Pancreas (tissue), 10 donors: ENCODE results near the gene FTO. TPM values are rescaled to one million over a fixed set of nuclear protein-coding genes. Genes with fewer than 3 reads are reported as not detected.

Experiments used
- ATAC-seq, 4 donors: fragments of 200-7000 bp; cut with Tn5 transposase; one replicate each; pipeline versions ENCODE4 v1.8.0 to v1.9.1; 2020; ENCODE audit warnings: mild to moderate bottlenecking in 4 of 4, moderate library complexity in 4 of 4
- DNase-seq, 6 donors: peaks; one replicate each; pipeline ENCODE4 v3.0.0-alpha.2; 2020
- FAIRE-seq: peaks from 2 replicates; lab custom pipeline; 2012; peaks lifted over from hg19 to GRCh38; lab: Jason Lieb, UNC
- H3K27ac ChIP-seq, 4 donors: fragments of 200-600 bp; sonication (generic); 1 replicate in 3 of 4; 2 replicates in 1 of 4; pipeline versions ENCODE4 v1.5.0 to v1.8.0; 2020
- H3K27me3 ChIP-seq, 4 donors: fragments of 200-600 bp; one replicate each; pipeline ENCODE4 v1.8.0; 2021
- H3K36me3 ChIP-seq, 3 donors: fragments of 200-600 bp; sonication (generic) in 1 of 3; one replicate each; pipeline versions ENCODE4 v1.5.0 to v1.8.0; 2020 to 2021
- H3K4me1 ChIP-seq, 3 donors: fragments of 200-600 bp; one replicate each; pipeline ENCODE4 v1.8.0; 2021
- H3K4me3 ChIP-seq, 4 donors: fragments of 200-600 bp; sonication (generic) in 2 of 4; one replicate each; pipeline versions ENCODE4 v1.5.0 to v1.8.0; 2020 to 2021
- H3K9me3 ChIP-seq, 4 donors: fragments of 200-600 bp; one replicate each; pipeline ENCODE4 v1.8.0; 2021
- WGBS, 2 donors: extraction: QIAGEN DNeasy Blood & Tissue Kit; methylation state at CpG; one replicate each; pipeline ENCODE4 v1.1.7; 2013; 5-methylcytosine and 5-hydroxymethylcytosine counted together
- intact Hi-C, 3 donors: fragments of 100-400 bp; cut with DNase I; formaldehyde crosslinking; loops; one replicate each; pipeline versions ENCODE4 v1.11.1 to v1.14.2; 2022
- polyA plus RNA-seq, 2 donors: library from polyadenylated mRNA; stranded (reverse); fragments of 200-250 nt; gene quantifications; one replicate each; pipeline ENCODE4 v1.2.3, GENCODE V29; 2013
- total RNA-seq, 6 donors: library from RNA; stranded (reverse); fragmentation: NEBNext Ultra II Directional in 4 of 6; extraction: Animal tissue kit (Norgen Biotek cat#: 25700) in 4 of 6; gene quantifications; one replicate each; pipeline versions ENCODE4 v1.2.1 to v1.2.4, GENCODE V29; 2021 to 2023
- TF ChIP-seq, protein P1 (sequence below), 4 donors: fragments of 200-600 bp; sonication (generic) in 3 of 4; IDR thresholded peaks; one replicate each; pipeline versions ENCODE4 v1.5.0 to v1.8.0; 2021; ENCODE audit warnings: antibody characterized with exemption in 4 of 4
- donor health status: healthy with polysubstance abuse.
- donor health status: DM: no; HTN: no; CAD: no; lungs with moderate emphysema.
- donor health status: DM: no; HTN: no; CAD: no.
- donor health status: control.
- donor health status: control.
- donor health status: Bipolar disorder and iron deficiency.
- donor health status: DM: yes; HTN: yes; CAD: no.
- donor health status: DM: no; HTN: no; CAD: no.
- donor health status: DM: no; HTN: no; CAD: no.
- donor health status: DM: yes; HTN: yes; CAD: no.

Gene FTO
- total and polyA plus RNA-seq, 8 donors: 7.6 to 45.0 (median 31.7) TPM

- TF ChIP-seq, protein P1, sequence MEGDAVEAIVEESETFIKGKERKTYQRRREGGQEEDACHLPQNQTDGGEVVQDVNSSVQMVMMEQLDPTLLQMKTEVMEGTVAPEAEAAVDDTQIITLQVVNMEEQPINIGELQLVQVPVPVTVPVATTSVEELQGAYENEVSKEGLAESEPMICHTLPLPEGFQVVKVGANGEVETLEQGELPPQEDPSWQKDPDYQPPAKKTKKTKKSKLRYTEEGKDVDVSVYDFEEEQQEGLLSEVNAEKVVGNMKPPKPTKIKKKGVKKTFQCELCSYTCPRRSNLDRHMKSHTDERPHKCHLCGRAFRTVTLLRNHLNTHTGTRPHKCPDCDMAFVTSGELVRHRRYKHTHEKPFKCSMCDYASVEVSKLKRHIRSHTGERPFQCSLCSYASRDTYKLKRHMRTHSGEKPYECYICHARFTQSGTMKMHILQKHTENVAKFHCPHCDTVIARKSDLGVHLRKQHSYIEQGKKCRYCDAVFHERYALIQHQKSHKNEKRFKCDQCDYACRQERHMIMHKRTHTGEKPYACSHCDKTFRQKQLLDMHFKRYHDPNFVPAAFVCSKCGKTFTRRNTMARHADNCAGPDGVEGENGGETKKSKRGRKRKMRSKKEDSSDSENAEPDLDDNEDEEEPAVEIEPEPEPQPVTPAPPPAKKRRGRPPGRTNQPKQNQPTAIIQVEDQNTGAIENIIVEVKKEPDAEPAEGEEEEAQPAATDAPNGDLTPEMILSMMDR (IDR thresholded peaks at IDR 0.05): no peak
- no peaks in the 10 kb centered on the region for H3K4me1 ChIP-seq
- no peak for DNase-seq
- no peaks in the 10 kb centered on the region for H3K27me3 ChIP-seq
- intact Hi-C loops: no loop called here
- WGBS, 2 donors: 96 to 98% methylated on average over 5 of the region's 5 CpGs
- no peak overlapping the region for H3K4me3 ChIP-seq
- no peaks in the 10 kb centered on the region for H3K9me3 ChIP-seq
- ATAC-seq: no peak
- no peaks in the 10 kb centered on the region for H3K36me3 ChIP-seq
- FAIRE-seq: no peak
- H3K27ac ChIP-seq: no peak overlapping the region
These were observed 294.3 kb downstream of the FTO start for GRCh38 chr16:53998024-53998810.

DNA sequence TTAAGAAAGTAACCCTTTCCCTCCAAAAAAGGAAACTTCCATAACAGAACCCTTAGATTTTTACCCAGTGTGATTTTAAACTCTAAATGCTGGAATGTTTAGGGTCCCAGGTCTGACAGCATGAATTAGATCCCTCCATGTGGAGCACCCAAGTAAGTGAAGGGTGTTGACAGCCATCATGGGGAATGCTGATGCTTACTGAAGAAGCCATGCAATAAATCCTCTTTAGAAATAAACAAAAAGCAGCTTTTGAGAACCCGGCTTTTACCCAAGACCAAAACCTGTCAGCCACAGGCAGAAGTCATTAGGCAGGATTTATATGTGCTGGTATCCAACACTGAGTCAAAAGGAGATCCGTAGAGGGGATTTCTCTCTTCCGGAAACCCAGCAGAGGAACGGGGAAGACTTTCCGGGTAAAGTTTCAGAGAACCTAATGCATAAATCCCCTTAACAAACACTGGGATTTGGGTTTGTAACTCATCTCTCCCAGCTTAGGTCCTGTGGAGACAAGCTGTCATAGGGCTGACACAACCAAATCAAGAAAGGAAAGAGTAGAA is 295.1 kb downstream of the FTO start:
- H3K36me3 ChIP-seq: no peaks in the 10 kb centered on the region
- no peaks in the 10 kb centered on the region for H3K9me3 ChIP-seq
- H3K27ac ChIP-seq: no peak overlapping the region
- intact Hi-C loops: no loop called here
- no peak overlapping the region for H3K4me3 ChIP-seq
- ATAC-seq: no peak
- no peak for DNase-seq
- FAIRE-seq: no peak
- H3K4me1 ChIP-seq: no peaks in the 10 kb centered on the region
- no peaks in the 10 kb centered on the region for H3K27me3 ChIP-seq
- TF ChIP-seq, protein P1 (IDR thresholded peaks at IDR 0.05): no peak
- WGBS, 2 donors: 94 to 96% methylated on average over 5 of the region's 5 CpGs

GRCh38 chr16:53999841-54000240 is 295.9 kb downstream of the FTO start:
- Histone ChIP-seq H3K27ac (no peak overlapping the region), H3K27me3 (no peaks in the 10 kb centered on the region), H3K9me3 (no peaks in the 10 kb centered on the region), H3K36me3 (no peaks in the 10 kb centered on the region), H3K4me1 (no peaks in the 10 kb centered on the region), H3K4me3 (no peak overlapping the region)
- FAIRE-seq (no peak), DNase-seq (no peak), ATAC-seq (peak in 1 of 4 donors; percentile 25)
- 93 to 94% methylated on average over 4 of the region's 4 CpGs for WGBS, 2 donors
- intact Hi-C loops: no loop called here
- TF ChIP-seq, protein P1 (IDR thresholded peaks at IDR 0.05): no peak

DNA sequence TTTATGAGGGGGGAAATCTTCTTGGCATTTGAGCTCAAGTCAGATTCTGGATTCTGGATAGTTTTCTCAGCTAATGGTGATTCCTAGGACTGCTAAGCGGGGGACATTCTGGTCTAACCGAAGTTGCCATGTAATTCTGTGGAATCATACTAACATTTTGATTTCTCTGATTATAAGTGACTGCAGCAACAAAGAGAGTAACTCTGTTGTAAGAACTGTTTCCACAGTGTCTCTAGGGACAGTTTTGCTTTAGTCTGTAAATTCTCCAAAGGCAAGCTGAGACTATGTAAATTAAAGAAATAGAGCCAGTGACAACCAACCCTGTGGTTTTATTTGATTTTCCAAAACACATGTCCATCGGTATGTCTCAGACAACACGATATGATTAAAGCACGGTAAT is 296.4 kb downstream of the FTO start:
- TF ChIP-seq, protein P1 (IDR thresholded peaks at IDR 0.05): no peak

DNA sequence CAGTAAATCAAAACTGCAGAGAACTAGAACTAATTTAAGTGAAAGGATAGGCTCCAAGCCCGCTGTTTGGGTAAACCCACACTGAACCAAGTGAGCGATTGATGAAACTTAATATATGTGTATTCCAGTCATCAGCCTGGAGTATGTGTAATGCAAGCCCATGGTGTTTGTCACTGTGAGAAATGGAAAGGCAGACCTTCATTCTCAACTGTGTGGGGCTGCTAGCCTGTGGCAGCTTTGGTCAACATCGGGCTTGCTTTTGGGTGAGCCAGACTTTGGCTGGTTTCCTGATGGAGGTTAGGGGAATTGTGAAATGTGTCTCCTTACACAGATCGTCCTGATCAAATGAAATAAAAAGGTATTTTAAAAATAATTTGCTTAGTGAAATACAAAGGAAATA is 302.7 kb downstream of the FTO start:
- no peak for DNase-seq
- TF ChIP-seq, protein P1 (IDR thresholded peaks at IDR 0.05): no peak
- Histone ChIP-seq H3K36me3 (no peaks in the 10 kb centered on the region), H3K9me3 (no peaks in the 10 kb centered on the region), H3K27me3 (no peaks in the 10 kb centered on the region), H3K4me3 (no peak overlapping the region), H3K4me1 (no peaks in the 10 kb centered on the region), H3K27ac (no peak overlapping the region)
- ATAC-seq: no peak
- intact Hi-C loops: no loop called here
- FAIRE-seq: no peak
- whole genome bisulfite sequencing, 2 donors: 93 to 94% methylated on average over 4 of the region's 4 CpGs

More for the DNA sequence above, 296.4 kb downstream of the FTO start:
- H3K27me3 ChIP-seq: no peaks in the 10 kb centered on the region
- DNase-seq (no peak), FAIRE-seq (no peak), ATAC-seq (no peak)
- no peaks in the 10 kb centered on the region for H3K9me3 ChIP-seq
- H3K27ac ChIP-seq: no peak overlapping the region
- 91 to 96% methylated on average over 5 of the region's 5 CpGs for WGBS, 2 donors
- no peak overlapping the region for H3K4me3 ChIP-seq
- intact Hi-C loops: no loop called here
- H3K36me3 ChIP-seq: no peaks in the 10 kb centered on the region
- H3K4me1 ChIP-seq: no peaks in the 10 kb centered on the region
